ENCODE measurements around the gene HSDL2.

GRCh38 chr9:112332977-112333638 lies 46.8 kb upstream of the HSDL2 start, which contains the start of gene PTBP3:
- TF ChIP-seq CTCF (IDR thresholded peaks at IDR 0.05) (no peak), TCF7L2 (IDR thresholded peaks at IDR 0.05; ENCODE audit: low read depth, low read length) (no peak)
